Stimulated activated CD4-positive, alpha-beta T cell treated with anti-CD3 and anti-CD28 coated beads, Interleukin-12 subunit alpha, Interleukin-12 subunit beta, amount 100 ng/mL, for 48 hours (primary cell): ENCODE measurements around the gene IL1F10.

Source experiments
- DNase-seq, 3 donors: peaks; one replicate each; pipeline ENCODE4 v3.0.0-alpha.2; 2020; ENCODE audit warnings: low read depth in 2 of 3, low spot score in 1 of 3

IL1F10 gene, protein sequence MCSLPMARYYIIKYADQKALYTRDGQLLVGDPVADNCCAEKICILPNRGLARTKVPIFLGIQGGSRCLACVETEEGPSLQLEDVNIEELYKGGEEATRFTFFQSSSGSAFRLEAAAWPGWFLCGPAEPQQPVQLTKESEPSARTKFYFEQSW

DNA sequence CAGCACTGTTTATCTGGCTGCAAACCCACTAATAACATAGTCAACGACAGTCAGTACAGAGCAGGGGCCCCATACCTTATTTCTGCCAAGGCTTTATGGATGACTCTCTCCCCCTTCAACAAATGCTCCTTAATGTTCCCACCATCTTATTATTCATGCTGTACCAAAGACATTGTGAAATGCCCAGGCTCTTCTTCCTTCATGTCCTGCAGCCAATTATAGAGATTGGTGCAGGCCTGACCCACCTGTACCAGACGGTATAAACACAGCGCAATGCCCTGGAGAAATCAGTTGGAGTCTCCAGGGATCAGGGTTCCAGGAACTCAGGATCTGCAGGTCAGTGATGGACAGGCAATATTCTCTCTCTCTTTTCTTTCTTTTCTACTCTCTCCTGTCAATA is at the start of gene IL1F10:
IL1F10 (plus strand) TSS at position 290 of the 400 bp plus-strand sequence. CDS start 4,769 bp downstream, outside the sequence.
- no peak for DNase-seq

DNA sequence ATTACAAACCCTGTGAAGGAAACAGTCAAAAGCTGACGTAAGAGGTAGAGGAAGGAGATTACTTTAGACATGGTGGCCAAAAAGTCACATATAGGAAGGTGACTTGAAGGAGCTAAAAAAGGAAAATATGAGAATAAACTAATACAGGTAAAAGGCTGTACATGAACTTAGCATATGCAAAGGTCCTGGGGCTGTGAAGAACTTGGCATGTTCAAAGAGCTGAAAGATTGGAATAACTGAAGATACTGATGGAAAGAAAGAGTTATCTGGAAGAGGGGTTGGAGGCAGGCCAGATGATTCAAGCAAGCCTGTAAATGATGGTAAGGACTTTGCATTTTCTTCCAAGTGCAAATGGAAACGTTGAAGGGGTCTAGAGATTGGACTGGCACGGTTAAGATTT is 49.3 kb upstream of the IL1F10 start:
- no peak for DNase-seq

DNA sequence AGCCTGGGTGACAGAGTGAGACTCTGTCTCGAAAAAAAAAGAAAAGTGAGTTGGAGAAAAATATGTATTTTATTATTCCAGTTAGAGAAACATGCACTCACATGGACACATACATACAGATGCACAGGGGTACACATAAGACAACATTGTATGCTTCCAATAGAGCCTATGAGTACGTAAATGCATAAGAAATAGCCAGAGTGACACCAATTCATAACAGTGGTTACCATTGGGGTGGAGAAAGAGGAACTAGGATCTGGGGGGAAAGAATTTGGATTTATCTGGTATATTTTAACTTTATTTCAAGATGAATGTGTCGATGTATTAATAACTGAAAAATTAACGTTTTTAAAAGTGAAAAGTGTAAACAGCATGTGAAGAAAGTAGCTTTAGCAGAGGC is 46.5 kb upstream of the IL1F10 start:
- DNase-seq: no peak

DNA sequence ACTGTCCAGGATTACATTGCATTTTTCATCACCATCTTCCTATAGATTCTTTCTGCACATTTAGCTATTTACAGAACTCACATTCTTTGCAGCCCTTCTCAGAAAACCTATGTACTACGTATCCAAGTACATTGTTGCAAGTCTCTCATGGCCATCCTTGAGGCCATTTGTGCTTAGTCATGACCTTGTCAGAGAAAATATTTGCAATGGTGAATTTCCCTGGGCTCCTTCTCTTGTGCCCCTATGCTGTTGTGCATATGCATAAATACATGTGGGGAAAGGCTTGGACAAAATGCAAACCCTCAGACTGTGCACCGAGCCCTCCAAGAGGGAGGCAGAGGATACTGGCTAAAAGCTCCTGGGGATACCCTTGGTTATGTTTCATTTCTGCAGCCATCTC is 43.0 kb upstream of the IL1F10 start:
- DNase-seq: no peak

DNA sequence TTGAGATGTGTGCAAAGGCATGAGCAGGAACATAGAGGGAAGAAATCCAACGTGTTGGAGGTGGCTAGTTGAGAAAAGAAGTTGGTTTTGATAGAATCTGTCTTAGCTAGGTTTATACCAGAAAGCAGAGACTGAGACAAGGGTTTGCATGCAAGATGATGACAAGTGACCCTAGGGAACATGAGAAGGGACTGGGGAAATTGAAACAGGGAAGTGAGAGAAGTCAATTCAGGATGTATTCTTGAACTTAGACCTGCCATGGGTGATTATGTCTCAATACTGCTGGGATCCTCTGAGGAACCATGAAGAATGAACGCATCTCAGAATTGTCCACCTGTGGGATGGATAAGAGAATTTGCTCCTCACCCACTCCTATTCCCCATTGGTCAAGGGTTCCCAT is 42.0 kb upstream of the IL1F10 start:
- DNase-seq: no peak

DNA sequence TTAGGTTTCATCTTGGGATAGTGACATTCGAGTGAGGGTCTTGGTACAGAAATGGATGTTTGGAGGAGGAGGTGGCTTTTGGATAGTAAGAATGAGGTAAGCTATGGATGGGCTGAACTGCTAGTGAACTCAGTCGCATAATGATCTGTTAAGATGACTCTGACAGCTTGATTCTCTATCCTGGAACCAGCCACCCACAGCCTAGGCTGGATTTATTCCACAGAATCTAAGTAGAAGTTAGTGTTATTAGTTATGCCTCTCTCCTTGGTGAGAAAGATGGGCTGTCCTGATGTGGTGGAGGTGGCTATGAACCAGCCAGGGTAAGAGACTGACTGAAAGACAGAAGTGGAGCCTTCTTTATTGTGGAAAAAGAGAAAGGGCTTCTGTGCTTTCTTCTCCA is 40.1 kb upstream of the IL1F10 start:
- DNase-seq: no peak

DNA sequence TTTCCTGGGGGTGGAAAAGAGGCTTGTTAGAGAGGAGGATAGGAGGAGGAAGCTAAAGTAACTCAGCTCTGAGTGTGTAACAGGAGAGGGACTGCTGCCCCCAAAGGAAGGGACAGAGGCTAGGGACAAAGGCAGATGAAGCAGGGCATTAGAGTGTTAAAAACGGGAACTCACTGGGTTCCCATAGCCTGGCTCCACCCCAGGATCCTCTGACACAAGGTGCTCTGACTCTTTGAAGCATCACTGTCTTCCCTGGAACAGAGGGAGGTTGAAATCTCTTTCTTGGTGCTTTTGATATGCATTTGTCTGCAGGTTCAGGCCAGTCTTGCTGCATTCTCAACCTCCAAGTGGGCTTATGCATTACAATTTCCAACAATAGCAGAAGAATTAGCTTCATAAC is 39.7 kb upstream of the IL1F10 start:
- no peak for DNase-seq

DNA sequence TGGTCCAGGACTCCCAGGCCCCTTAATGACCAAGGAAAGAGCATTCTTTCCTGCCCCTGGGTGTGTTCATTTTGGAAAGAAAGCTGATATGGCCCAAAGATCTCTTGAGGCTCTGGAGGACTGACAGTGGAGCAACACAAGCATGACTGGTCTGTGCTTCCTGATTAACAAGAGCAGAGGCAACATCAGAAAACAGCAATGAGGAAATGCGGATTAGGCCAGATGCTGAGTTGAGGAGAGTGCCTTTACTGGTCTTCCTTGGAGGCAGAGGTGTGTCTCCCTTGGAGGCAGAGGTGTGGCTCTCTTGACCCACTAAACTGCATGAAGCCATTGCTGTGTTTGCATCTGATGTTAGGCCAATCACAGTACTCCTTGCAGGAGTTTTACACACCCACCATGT is 35.0 kb upstream of the IL1F10 start:
- no peak for DNase-seq

DNA sequence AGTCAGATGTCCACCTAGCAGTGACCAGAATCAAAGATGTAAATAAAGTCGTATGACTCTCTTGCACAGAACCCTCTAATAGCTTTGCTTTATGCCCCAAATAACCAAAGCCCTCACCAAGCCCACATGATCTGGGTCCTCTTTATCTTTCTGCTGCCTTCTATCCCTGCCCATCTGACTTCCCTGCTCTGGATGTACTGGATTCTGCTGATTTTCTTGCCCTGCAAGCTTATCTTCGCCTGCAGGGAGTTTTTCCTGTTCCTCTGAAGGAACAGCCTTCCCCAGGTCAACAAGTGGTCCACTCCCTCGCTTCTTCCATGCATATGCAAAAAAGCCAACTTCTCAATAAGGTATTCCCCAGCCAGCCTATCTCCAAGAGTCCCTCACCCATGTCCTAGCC is 33.8 kb upstream of the IL1F10 start:
- DNase-seq: no peak

DNA sequence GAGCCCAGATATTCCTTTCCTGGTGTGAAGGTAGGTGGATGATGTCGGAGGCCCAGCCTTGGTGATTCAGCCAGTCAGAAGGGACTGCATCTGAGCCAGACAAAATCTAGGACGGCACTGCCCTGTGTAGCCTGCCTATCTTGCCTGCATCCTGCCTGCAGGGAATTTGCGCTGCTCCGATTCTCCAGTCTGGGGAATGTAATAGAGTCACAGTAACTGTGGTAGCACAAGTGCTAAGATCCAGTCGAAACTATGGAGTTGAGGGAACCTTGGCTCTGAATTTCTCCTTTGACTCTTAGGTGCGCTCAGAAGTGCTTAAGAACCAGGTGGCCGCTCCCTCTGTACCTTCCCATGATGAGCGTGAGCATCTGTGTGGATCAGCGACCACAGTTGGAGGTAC is 31.0 kb upstream of the IL1F10 start:
- DNase-seq: no peak

DNA sequence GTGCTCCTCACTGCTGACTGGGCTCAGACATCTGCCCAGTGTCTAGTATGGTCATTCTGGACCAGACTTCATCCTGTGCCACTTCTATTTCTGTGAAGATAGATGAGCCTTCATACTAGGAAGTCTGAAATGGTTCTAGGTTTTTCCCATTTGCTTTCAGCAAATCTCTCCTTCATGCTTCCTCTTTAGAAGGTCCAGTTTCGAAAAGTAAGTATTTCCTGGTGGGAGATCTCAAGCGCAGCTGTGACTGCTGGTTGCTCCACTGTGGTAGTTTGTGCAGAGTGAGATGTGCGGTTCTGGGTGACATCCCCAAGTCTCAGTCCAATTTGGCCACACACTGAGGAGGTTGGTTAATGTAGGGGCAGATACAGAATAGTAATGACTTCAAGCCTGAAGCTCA is 29.5 kb upstream of the IL1F10 start:
- no peak for DNase-seq

DNA sequence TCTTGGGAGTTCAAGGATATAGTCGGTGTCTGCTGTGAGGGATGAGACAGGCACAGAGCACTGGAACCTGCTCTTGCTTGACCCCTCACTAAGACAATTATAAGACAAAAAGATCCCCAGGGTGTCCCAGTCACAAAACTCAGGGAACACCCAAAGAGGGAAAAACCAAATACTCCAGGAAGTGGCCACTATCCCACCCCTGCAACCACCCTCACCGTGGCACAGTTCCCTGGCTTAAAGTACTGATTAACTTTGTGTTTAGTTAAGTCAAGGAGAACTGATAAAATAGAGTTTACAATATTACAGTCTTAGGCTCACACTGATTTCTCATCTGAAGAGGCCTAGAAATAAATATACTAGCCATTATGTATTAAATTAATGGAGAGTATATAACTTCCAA is 28.6 kb upstream of the IL1F10 start:
- no peak for DNase-seq

DNA sequence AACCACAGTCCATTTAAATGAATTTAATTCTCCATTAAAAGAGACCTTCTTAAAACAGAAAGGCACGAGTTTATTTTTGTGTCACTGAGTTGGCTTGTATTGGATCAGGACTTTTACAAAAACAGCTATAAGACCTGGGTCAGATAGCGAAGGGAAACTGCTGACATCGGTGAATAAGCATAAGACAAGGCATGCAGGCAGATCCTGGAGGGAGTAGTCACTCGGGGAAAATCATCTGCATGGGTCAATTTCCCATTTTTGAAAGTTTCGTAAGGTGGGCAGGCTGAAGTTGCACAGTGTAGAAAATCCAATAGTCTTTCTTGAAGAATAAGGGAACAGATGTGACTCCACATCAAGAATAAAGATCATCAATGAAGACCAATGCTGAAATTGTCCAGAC is 28.1 kb upstream of the IL1F10 start:
- DNase-seq: no peak

DNA sequence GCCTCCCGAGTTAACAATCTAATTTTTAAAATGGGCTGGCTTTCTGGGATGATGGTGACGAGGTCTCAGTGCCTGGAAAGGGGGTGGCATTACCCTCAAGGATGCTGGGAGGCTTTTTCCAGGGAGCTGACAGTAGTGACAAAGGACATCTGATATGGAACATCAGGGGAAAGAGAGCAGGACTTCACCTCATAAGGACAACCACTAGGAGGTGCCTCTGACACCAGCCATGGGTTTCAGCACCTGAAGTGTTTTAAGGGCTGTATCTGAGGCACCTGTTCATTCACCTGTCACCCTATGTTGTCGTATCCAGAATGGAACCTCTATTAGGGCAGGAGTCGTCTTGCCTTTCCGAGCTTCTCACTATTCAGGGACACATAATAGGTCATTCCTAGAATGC is 25.9 kb upstream of the IL1F10 start:
- no peak for DNase-seq

DNA sequence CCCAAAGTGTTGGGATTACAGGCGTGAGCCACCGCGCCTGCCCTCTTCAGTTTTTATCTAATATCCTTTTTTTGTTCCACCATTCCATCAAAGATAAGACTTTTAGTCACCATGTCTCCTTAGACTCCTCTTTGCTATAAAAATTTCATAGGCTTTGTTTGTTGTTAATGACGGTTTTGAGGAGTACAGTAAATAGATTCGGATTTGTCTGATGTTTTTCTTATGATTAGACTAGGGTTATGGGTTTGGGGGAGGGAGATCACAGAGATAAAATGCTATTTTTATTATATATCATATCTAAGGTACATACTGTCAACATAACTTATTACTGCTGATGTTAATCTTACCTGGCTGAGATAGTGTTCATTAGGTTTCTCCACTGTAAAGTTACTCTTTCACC is 21.3 kb upstream of the IL1F10 start:
- DNase-seq: no peak

DNA sequence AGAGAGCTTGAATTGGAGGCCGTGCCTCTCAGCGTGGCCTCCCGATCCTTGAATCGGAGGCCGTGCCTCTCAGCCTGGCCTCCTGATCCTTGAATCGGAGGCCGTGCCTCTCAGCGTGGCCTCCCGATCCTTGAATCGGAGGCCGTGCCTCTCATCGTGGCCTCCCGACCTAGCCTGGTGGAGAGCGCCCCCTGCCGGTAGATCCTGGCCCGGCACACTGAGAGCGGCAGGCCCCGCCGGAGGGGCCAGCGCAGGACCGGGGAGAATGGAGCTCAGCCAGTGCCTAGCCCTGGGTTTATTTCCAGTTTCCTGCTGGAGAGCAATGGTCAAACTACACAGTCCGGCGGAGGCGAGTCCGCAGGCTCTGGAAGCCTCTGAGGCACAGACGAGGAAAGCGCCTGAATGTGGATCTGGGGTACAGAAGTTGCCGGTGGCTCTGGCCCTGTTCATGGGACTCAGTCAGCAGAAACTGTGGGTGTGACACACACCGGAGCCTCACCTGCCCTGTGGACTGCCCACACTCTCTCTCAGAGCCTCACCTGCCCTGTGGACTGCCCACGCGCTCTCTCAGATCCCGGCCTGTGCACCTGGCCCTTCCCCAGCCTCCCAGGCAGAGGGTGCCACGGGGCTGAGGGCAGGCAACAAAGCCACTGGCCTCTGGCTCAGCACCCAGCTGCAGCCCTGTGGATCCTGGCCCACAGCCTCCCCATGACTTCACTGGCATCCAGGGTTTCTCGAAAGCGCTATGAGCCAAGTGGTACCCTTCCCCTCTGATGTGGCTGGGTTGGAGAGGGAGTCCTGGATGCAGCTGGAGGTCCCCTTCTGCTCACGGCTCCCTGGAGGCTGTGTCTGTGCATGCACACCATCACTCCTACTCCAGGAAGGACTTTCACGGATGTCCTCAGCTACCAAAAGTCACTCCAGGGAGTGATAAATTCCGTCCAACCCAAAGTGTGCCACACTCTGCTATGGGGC is 16.6 kb upstream of the IL1F10 start:
- no peak for DNase-seq

DNA sequence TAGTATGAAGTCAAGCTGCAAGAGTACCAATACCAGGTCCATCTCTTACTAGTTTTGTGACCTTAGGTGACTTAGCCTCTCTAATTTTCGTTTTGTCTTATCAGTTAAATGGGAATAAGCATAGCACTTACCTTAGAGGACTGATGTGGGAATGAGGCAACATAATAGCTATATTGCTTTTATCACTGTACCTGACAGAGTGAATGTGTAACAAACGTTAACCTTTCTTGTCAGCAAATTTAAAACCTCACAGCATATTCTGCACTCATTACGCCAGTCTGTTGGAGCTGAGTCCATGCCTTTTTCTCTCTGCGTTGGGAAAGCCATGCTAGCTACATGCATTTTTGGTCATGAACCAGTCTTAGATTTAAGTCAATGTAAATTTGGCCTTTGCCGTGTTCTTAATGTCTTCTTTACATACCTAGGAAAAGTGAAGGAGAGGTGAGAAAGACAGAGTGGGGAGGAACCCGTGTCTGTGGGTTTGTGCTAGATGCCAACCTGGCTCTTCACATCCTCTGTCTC is 15.3 kb upstream of the IL1F10 start, which contains the start of gene IL36B:
IL36B (minus strand) TSS at position 472 of the 522 bp plus-strand sequence.
- DNase-seq: no peak

DNA sequence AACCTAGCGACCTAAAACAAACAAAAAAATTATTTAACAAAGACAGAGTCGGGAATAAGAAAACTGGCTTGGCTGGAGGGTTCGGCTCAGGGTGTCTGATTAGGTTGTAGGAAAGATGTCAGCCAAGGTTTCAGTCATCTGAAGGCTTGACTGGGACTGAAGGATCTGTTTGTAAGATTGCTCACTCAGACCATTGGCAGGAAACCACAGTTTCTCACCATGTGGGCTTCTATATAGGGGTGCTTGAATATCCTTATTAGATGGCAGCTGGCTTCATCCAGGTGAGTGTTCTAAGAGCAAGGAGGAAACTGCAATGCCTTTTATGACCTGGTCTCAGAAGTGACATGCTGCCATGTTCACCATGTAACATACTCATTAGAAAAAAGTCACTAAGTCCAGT is 14.1 kb upstream of the IL1F10 start:
- no peak for DNase-seq

DNA sequence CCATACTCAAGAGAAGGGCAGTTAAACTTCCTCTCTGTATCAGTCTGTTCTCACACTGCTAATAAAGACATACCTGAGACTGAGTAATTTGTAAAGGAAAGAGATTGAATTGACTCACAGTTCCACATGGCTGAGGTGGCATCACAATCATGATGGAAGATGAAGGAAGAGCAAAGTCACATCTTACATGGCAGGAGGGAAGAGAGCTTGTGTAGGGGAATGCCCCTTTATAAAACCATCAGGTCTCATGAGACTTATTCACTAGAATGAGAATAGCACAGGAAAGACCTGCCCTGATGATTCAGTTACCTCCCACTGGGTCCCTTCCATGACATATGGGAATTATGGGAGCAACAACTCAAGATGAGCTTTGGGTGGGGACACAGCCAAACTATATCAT is 13.7 kb upstream of the IL1F10 start:
- DNase-seq: no peak

DNA sequence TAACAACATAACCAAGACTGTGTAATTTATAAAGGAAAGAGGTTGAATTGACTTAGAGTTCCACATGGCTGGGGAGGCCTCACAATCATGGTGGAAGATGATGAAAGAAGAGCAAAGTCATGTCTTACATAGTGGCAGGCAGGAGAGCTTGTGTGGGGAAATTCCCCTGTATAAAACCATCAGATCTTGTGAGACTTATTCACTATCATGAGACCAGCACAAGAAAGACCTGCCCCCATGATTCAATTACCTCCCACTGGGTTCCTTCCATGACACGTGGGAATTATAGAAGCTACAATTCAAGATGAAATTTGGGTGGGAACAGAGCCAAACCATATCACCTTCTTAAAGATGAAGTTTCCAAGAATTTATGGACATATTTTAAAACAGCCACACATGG is 11.2 kb upstream of the IL1F10 start:
- no peak for DNase-seq

DNA sequence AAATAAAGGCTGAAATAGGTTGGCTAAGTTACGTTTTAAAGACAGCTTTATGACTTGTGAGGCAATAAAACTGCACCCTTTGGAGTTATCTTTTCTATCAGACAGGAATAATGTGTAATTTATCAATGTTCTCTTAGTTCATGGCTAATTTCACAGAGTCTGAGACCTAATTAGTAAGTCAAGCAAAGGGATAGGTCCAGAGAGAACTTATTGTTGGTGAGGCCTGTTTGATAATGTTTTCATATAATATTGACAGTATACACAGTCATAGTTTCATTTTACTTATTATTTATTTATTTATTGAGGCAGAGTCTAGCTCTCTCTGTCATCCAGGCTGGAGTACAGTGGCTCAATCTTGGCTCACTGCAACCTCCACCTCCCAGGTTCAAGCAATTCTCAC is 10.7 kb upstream of the IL1F10 start:
- DNase-seq: no peak

DNA sequence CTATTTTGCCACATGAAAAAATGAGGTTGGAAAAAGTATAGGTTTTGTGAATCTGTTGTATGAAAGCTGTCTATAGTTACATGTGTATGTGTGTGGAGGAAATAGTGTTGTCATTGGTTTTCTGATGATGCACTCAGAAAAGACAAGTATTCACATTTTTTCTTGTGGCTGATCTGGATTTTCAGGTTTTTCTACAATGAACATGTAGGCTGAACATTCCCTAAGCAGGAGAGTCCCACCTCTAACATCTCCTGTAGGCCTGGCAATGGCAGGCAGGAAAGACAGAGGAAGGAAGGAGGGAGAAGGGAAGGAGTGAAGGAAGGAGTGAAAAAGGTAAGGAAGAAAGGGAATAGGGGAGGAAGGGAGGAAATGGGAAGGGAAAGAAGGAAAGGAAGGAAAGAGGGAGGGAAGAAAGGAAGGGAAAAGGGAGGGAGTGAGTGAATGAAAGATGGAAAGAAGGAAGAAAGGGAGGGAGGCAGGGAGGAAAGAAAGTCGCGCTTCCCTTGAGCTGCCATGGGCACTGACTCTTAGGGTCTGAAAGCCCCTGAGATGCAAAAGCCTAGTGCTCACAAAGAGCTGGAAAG is 9.3 kb upstream of the IL1F10 start:
- no peak for DNase-seq
